G401 (cell line): ENCODE data around the gene USPL1. TPM values are rescaled to one million over a fixed set of nuclear protein-coding genes. Genes with fewer than 3 reads are reported as not detected.
A peak's percentile ranks its signal among the peaks of the same experiment; 100 is the strongest.
"Not testable (repeated sequence)": the region's sequence is repeated elsewhere in the genome, so short reads cannot be mapped to it uniquely, and the experiment has no call there.

Experiments used
- DNase-seq: peaks from one replicate; pipeline ENCODE4 v3.0.0-alpha.2; 2015; ENCODE audit warnings: low spot score
- in situ Hi-C: cut with HindIII; loops from 2 replicates; pipeline ENCODE4 v1.10.0; 2016; ENCODE audit warnings: low sequenced_read_pairs, mixed read lengths
- total RNA-seq: library from RNA; depleted of rRNA; stranded (reverse); fragments of >200 nt; shearing (Covaris generic); gene quantifications from 2 replicates; pipeline ENCODE4 v1.2.3, GENCODE V29; 2014

Gene USPL1
- total RNA-seq, 1 experiment from 2014 or later, result 29.2 TPM

DNA sequence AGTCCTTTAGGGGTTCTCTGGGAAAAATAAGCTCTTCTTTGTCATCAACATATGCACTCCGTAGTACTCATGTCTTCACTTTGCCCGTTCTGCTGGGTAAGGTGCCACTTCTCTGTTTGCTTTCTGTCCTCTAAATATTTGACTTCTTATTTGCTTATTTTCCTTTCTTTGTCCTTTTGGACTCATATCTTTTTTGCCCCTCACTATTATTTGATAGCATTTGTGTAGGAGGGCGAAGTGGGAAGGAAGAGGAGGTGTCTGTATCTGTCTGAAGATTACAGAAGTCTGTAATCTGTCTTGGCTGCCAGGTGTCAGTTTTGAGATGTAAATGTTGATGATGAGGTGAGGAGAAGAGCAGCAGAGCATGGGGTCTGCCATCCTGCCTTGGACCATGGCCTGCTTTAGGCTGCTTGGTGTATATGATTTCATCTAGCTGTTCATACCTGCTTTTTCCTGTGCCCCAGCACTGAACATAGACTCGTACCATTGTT, 30.8 kb downstream of the USPL1 start:
- in situ Hi-C loops, result no loop called here

DNA sequence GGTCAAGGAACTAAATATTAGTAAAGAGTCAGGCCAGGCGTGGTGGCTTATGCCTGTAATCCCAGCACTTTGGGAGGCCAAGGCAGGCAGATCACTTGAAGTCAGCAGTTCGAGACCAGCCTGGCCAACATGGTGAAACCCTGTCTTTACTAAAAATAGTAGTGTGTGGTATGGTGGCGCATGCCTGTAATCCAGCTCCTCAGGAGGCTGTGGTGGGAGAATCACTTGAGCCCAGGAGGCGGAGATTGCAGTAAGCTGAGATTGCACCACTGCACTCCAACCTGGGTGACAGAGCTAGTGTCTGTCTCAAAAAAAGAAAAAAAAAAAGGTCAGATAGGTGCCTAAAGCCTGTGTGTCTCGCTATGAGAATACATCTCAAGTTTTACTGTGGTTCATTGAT, 33.9 kb downstream of the USPL1 start:
- in situ Hi-C loops, DNase-seq: not testable (repeated sequence)

More for the DNA sequence above, 30.8 kb downstream of the USPL1 start:
- no peak for DNase-seq

DNA sequence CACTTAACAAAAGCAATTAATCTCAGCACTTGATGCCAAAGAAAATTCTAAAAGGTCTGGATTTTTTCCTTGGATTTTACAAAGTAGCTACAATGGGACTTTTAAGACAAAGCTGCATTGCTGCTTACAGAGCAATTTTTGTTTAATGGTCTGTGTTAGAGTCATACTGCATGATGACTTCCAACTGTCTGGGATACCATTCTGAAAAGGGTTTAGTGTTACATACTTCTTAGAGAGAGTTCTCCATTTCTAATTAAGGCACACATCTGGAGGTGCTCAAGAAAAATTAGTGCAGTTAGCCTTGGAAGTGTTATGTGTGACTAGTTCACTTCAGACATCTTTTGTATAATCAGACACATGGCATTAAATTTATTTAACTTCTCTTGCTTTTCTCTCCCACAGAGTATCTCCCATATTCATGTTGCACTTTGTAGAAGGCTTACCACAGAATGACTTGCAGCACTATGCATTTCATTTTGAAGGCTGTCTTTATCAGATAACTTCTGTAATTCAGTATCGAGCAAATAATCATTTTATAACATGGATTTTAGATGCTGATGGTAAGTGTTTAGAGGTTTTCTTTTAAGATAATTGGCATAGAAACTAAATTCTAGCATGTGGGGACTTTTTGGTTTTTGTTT, 35.1 kb downstream of the USPL1 start:
- no peak for DNase-seq
- in situ Hi-C loops, result no loop called here

DNA sequence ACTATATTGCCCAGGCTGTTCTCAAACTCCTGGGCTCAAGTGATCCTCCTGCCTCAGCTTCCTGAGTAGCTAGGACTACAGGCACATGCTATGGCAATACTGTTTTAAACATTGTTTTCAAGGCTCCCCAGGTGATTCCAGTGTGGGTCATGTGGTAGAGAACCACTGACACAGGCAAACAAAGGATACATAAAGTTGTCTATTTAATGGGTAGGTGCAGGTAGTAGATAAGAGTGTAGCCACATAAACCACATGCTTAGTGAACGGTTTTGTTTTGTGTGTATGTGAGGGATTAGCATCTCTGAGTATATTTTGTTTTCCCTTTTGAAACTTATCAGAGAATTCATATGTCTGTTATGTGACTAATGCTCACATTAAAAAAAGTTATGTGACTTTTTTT, 36.7 kb downstream of the USPL1 start:
- DNase-seq, result no peak
- in situ Hi-C loops, result no loop called here

DNA sequence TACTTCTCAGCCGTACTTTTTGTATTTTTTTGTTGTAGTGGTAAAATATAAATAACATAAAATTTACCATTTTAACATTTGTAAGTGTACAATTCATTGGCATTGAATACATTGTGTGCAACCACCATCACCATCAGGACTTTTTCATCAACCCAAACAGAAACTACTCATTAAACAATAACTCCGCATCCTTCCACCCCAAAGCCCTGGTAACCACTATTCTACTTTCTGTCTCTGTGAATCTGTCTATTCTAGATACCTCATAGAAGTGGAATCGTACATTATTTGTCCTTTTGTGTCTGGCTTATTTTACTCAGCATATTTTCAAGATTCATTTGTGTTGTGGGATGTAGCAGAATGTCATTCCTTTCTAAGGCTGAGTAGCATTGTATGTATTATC, 38.5 kb downstream of the USPL1 start:
- in situ Hi-C loops, result no loop called here
- no peak for DNase-seq

DNA sequence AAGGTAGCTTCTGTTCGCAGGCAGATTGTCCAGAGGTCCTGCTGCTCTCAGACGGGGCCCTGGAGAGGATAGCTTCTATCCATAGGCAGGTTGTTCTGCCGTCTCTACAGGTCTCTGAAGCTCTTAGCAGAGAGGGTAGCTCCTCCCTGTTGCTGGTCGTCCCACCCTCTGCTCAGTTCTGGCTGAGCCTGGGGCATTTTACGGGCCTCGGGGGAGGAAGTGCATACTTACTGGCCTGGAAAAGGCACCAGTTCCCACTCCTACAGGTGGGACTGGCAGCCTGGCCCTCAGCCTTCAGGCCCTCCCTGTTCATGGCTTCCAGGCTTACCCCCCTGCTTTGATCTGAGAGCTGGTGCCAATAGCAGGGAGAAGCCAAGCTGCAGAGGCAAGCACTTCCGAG, 42.3 kb downstream of the USPL1 start:
- in situ Hi-C loops, result no loop called here

DNA sequence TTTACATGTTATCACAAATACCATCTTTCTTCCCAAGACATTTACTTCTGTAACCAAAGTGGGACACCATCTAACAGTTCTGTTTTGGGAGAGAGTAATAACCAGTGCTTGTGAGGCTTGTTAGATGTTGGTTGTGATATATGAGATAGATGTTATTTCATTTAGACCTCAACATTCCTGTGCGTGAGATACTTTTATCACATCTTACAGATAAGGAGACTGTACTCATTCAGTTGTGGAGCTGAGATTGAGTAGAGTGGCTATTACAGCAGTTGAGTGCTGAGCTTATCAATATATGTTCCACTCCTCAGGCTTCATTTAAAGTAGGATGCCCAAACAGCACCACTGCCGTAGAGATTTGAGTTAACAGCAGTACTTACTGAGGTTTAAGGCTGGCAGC, 43.1 kb downstream of the USPL1 start:
- DNase-seq, result no peak

More for the DNA sequence above, 42.3 kb downstream of the USPL1 start:
- DNase-seq, result no peak

DNA sequence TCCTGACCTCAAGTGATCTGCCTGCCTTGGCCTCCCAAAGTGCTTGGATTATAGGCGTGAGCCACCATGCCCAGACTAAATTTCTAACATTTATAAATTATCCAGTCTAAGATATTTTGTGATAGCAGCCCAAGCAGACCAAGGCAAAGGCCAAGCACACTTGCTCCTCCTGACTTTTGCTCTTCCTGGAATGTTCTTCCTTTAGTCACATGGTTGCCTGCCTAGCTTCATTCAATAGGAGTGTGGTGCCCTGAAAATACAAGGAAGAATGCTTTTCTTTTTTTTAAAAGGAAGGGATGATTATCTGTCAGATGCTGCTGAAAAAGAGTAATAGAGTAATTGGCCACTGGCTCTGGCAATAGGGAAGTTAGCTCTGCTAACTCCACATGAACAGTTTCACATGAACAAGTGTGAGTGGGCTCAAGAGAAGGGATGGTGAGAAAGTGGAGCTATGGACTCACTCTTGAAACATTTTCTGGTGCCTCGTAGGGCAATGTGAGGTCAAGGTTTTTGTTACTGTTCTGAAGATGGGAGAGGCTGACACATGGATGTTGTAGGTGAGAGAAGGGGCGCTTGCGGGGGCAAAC, 47.1 kb downstream of the USPL1 start:
- in situ Hi-C loops, result no loop called here
- DNase-seq, result no peak

More for the DNA sequence above, 43.1 kb downstream of the USPL1 start:
- in situ Hi-C loops, result no loop called here

DNA sequence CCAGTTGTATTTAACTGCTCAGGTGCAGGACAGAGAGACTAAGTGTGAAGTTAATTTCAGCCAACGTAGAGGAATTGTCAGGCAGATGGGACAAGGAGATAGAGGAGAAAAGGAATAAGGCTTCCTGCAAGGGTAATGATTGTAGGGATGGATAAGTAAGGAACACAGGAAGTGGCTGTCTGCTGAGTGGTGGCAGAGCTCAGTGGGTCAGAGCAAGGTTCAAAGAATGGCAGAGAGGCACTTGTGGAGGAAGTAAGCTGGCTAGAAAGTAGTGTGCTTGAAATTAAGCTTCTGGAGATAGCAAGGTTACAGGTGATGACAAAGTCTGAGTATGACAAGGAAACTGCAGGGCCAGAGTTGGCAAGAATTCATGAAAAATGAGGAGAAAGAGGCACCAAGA, 47.9 kb downstream of the USPL1 start:
- no peak for DNase-seq
- in situ Hi-C loops, result no loop called here

DNA sequence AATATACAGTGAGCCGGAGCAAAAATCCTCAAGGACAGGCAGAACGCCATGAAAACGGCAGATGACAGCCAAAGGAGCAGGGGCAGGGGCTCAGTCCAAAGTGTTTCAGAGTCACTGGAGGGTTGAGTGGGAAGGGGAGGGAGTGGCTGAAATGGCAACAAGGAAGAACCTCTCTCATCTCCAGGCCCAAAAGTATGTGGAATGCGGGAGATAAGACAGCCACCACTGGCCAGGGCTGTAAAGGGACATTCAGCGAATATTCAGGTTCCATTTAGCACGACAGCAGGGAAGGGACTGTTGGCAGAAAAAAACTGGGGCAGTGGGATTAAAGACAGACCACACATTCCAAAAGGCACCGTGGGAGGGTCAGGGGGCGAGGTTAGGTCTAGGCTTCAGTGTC, 48.4 kb downstream of the USPL1 start:
- in situ Hi-C loops, result no loop called here

DNA sequence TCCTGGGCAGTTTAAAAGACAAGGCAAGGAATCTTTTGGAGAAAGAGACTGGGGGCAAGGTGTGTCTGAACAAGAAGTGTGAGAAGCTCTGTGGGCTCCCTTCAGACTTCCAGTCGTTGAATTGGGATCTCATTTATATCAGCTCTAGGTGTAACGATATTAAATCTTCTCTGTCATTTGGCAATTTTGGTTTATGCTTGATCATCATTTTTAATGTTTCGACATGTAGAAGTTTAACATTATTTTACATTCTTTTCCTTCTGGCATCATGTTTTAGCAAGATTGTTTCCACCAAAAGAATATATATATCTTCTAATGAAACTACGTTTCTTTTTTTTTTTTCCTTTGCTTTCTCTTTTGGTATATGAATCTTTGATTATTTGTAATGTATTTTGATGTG, 49.3 kb downstream of the USPL1 start:
- in situ Hi-C loops, result no loop called here
- no peak for DNase-seq

More for the DNA sequence above, 48.4 kb downstream of the USPL1 start:
- no peak for DNase-seq

DNA sequence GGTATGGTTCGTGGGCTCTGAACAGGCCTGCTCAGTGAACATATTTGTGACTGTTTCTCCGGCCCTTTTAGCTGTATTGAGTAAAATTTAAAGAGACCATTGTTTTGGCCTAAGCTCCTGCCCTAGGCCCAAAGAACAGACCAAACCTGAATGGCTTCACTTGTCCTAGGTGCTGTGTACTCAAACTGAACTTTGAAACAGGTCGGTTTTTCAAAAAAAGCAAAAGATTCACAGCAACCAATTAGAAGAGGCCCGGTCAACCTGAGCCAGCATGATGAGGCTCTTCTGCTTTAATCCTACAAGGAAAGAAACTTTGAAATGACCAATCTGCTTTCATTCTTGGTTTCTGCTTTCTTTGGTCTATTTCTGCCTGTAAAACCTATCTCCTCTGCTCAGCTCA, 50.6 kb downstream of the USPL1 start:
- in situ Hi-C loops, result no loop called here
- no peak for DNase-seq

DNA sequence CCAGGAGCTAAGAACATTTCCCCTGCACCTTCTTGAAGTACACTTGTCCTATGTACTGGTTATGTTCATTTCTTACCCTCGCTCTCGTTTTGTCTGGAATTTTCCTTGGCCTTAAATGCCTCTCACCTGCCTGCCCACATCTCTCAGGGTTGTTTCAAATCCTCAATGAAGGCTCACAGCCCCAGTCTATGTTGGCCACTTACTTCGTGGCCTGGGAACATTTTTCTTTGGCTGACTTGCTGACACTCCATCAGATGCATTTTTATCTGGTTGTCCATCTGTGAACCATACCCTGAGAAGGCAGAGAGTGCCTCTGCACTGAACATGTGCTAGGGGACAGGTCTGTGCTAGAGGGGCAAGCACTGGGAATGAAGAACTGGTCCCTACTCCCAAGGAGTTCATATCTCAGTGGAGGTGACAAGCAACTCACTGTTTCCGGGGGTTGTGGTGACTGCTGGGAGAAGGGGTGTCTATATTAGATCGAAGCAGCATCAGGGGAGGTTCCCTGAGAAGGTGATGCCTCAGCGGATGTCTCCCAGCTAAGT, 53.6 kb downstream of the USPL1 start:
- DNase-seq, result no peak
- in situ Hi-C loops, result no loop called here

DNA sequence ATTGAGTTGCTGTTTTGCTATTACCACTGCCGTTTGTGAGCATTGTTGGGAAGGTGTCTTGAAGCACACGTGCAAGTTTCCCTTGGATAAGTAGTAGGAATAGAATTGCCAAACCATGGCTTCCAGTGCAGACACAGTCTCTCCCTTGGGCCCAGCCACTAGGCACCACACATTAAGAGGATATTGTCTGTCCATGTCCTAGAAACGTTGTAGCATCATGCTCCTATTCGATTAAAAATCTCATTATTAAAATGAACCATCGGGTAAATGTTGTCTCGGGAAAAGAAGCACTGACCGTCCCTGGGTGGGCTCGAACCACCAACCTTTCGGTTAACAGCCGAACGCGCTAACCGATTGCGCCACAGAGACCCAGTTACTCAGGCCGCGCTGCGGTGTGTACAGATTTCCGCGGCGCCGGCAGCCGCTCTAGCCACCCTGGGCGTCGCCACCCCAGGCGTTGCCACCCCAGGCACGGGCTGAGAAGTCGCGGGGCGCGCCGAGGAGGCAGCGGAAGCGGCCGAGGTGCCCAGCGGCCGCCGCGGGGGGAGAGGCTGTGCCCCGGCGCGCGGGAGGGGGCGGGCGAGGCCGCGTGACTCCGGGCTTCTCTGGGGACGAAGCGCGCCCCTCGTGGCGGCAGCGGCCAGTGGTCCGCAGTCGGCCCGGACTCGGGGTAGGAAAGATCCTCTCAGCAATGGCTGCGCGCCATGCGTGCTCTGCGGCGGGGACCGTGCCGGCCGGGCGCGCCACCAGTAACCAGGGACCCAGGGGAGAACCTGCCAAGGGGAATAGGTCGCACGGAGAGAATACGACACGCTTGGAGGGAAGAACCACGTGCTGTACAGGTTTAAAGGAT, 56.2 kb downstream of the USPL1 start:
- DNase-seq, result peak; percentile 68
- in situ Hi-C loops, result no loop called here

DNA sequence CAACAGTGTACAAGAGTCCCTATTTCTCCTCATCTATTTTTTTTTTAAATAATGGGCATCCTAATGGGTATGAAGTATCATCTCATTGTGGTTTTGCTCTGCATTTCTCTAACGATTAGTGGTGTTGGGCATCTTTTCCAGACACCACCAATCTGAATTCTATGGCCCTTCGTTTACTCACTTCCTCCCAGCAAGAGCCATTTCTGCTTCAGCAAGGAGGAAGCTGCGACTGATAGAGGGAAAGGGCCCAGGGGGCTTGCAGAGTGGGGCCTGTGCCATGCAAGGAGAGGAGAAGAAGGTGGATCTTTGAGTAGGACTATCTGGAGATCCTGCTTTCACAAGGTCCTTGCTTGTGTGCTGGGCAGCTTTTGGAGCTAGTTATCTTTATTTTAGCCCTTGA, 58.0 kb downstream of the USPL1 start:
- in situ Hi-C loops, result no loop called here
- peak; percentile 19 for DNase-seq

DNA sequence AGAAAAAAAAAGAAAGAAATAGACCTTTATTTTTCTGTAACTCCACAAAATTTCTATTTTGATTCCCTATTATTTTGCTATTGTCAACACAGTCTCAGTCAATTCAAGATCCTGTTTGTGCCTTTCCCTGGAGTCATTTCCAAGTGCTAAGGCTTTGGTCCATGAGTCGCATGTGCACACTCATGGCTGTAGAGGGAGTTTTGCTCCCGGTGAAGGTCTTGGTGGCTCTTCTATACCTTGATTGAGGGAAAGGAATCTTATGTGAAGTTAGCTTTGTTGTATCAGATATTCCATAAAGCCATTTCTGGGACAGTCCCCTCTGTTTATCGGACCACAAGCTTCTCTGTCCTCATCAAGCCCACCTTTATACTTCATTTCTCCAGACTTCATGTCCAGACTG, 59.0 kb downstream of the USPL1 start:
- in situ Hi-C loops, result no loop called here
- DNase-seq, result peak; percentile 47

DNA sequence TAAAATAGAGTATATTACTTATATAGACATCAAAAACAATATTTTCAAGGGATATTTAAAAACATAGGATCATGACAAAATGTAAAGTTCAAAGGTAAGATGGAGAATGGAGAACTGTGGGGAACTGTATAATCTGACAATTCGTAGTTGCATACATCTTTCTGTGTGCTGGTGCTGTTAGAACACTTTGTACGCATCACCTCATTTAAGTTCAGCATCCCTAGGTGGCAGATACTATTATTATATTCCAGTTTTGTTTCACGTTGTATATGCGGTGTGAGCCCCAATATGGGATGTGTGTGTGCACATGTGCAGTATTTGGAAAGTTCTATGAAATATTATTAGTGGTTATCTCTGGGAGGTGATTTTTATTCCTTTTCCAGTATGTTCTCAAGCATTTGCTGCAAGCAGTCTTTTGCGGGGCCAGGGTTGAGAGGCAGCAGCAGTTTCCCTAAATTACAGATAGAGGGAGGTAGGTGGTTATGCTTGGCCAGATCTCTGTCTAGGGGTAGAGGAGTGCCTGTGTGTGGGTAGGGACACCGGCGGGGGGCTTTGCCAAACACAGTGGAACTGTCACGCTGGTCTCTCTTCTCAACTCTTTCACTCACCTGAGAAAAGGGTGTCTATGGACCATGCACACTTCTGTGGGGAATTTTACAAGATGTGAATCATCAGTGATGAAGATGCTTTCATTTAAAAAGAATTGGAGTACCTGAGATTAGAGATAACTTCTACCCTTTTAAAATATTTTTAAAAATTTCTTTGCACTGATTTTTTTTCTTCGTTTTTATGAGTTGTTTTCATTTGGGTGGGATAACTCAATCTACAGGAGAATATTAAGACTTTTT, 62.0 kb downstream of the USPL1 start:
- in situ Hi-C loops, result no loop called here
- peak; percentile 77 for DNase-seq

DNA sequence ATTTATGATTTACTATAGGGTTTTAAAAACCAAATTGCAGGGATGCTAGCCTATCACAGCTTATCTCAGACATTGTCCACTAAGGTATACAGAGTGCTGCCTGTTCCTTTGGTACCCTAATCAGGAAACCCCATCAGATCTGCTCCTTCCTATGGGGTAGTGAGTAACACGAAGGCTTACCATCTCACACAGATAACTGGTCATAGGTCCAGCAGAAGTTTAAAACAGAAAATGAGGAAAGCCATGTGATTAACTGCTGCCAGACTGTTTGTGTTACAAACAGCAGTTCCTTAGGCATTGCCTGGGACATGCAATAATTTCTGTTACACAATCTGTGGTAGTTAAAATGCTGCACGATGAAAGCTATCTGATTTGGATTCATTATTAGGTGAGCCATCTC, 64.1 kb downstream of the USPL1 start:
- in situ Hi-C loops, result no loop called here
- no peak for DNase-seq

DNA sequence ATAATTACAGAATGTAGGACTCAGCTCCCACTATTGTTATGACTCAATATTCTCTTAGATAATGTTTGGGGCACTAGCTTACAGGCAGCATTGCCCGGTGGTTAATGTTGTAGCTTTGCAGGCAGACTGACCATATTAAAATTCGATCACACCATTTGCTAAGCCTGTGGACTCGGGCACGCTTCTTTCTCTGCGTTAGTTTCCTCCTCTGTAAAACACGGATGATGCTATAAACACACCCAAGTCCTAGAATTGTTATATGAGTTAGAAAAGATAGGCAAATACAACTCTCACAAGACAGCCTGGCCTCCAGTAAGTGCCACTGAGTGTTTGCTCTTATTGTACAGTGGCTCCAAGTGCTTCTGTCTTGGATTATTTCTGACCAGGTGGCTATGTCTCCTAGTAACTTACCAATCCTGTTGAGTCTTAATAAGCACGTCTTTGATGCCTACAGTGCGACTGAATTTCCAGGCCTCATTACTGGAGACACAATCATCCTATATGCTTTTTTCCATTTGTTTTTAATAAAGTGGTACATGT, 67.7 kb downstream of the USPL1 start:
- in situ Hi-C loops, result no loop called here

More for the DNA sequence above, 67.7 kb downstream of the USPL1 start:
- no peak for DNase-seq
